H9 (cell line): ENCODE data around the gene SREBF1. TPM values are rescaled to one million over a fixed set of nuclear protein-coding genes. Genes with fewer than 3 reads are reported as not detected.

ENCODE experiments used
- DNase-seq: peaks from one replicate; pipeline ENCODE4 v3.0.0-alpha.2; 2017
- H2AFZ ChIP-seq: one replicate; pipeline ENCODE4 v1.6.1; 2013; ENCODE audit warnings: mild to moderate bottlenecking, low read length, control low read depth, moderate library complexity
- H2AK5ac ChIP-seq: 2 replicates; pipeline ENCODE4 v1.6.1; 2013; ENCODE audit warnings: low read length, control low read depth, mixed read lengths; ENCODE audit not compliant: insufficient read length
- H2BK120ac ChIP-seq: one replicate; pipeline ENCODE4 v1.6.1; 2013; ENCODE audit warnings: low read depth, mild to moderate bottlenecking, low read length, control low read depth, inconsistent platforms; ENCODE audit not compliant: poor library complexity, severe bottlenecking
- H2BK12ac ChIP-seq: 2 replicates; pipeline ENCODE4 v1.6.1; 2013; ENCODE audit warnings: low read length, control low read depth, mixed read lengths, low read depth; ENCODE audit not compliant: insufficient read length
- H2BK15ac ChIP-seq: 2 replicates; pipeline ENCODE4 v1.6.1; 2013; ENCODE audit warnings: low read depth, low read length, control low read depth
- H2BK20ac ChIP-seq: one replicate; pipeline ENCODE4 v1.6.1; 2013; ENCODE audit warnings: low read depth, mild to moderate bottlenecking, low read length, control low read depth, inconsistent platforms; ENCODE audit not compliant: poor library complexity, severe bottlenecking
- H2BK5ac ChIP-seq: 2 replicates; pipeline ENCODE4 v1.6.1; 2013; ENCODE audit warnings: low read length, control low read depth, mixed read lengths; ENCODE audit not compliant: insufficient read length
- H3K14ac ChIP-seq: 2 replicates; pipeline ENCODE4 v1.6.1; 2013; ENCODE audit warnings: low read length, control low read depth; ENCODE audit not compliant: insufficient read depth
- H3K18ac ChIP-seq: 2 replicates; pipeline ENCODE4 v1.6.1; 2013; ENCODE audit warnings: low read depth, mild to moderate bottlenecking, mixed read lengths, low read length, control low read depth; ENCODE audit not compliant: insufficient read length
- H3K23ac ChIP-seq: 2 replicates; pipeline ENCODE4 v1.6.1; 2013; ENCODE audit warnings: low read length, control low read depth, mixed read lengths, low read depth; ENCODE audit not compliant: insufficient read length
- H3K23me2 ChIP-seq: 2 replicates; pipeline ENCODE4 v1.6.1; 2013; ENCODE audit warnings: low read depth, mild to moderate bottlenecking, mixed read lengths, low read length, control low read depth; ENCODE audit not compliant: insufficient read length, poor library complexity, severe bottlenecking
- H3K27ac ChIP-seq: 2 replicates; pipeline ENCODE4 v1.5.1; 2013; ENCODE audit warnings: low read length, control low read depth, mixed read lengths, low read depth; ENCODE audit not compliant: insufficient read length
- H3K27me3 ChIP-seq: 2 replicates; pipeline ENCODE4 v1.6.1; 2013; ENCODE audit warnings: low read length, control low read depth, inconsistent platforms; ENCODE audit not compliant: insufficient read depth
- H3K4ac ChIP-seq: 2 replicates; pipeline ENCODE4 v1.6.1; 2013; ENCODE audit warnings: low read depth, mild to moderate bottlenecking, control low read depth, inconsistent platforms, low read length, moderate library complexity
- H3K4me1 ChIP-seq: 2 replicates; pipeline ENCODE4 v1.6.1; 2013; ENCODE audit warnings: low read length, control low read depth, inconsistent platforms; ENCODE audit not compliant: insufficient read depth
- H3K4me2 ChIP-seq: 2 replicates; pipeline ENCODE4 v1.6.1; 2013; ENCODE audit warnings: low read length, control low read depth, mixed read lengths; ENCODE audit not compliant: insufficient read length, insufficient read depth
- H3K56ac ChIP-seq: 2 replicates; pipeline ENCODE4 v1.6.1; 2013; ENCODE audit warnings: low read depth, mild to moderate bottlenecking, mixed read lengths, low read length, control low read depth; ENCODE audit not compliant: insufficient read length
- H3K79me1 ChIP-seq: 2 replicates; pipeline ENCODE4 v1.6.1; 2013; ENCODE audit warnings: low read depth, mild to moderate bottlenecking, moderate library complexity, low read length, control low read depth, inconsistent platforms; ENCODE audit not compliant: insufficient read depth, poor library complexity, severe bottlenecking
- H3K79me2 ChIP-seq: 2 replicates; pipeline ENCODE4 v1.6.1; 2013; ENCODE audit warnings: low read length, control low read depth, inconsistent platforms; ENCODE audit not compliant: insufficient read depth
- H3K9ac ChIP-seq: 2 replicates; pipeline ENCODE4 v1.6.1; 2013; ENCODE audit warnings: low read length, control low read depth, mixed read lengths; ENCODE audit not compliant: insufficient read length; ENCODE audit errors: extremely low read depth
- H3K9me3 ChIP-seq: one replicate; pipeline ENCODE4 v1.6.1; 2013; ENCODE audit warnings: low read depth, low read length, inconsistent platforms; ENCODE audit not compliant: control insufficient read depth
- H3T11ph ChIP-seq: one replicate; pipeline ENCODE4 v1.6.1; 2013; ENCODE audit warnings: mild to moderate bottlenecking, low read length, control low read depth, inconsistent platforms
- H4K20me1 ChIP-seq: one replicate; pipeline ENCODE4 v1.6.1; 2013; ENCODE audit not compliant: control insufficient read depth, insufficient read length, insufficient read depth
- H4K5ac ChIP-seq: 2 replicates; pipeline ENCODE4 v1.6.1; 2013; ENCODE audit warnings: low read depth, mild to moderate bottlenecking, mixed read lengths, low read length, control low read depth; ENCODE audit not compliant: insufficient read length
- H4K8ac ChIP-seq: replicated peaks from 2 replicates; pipeline ENCODE4 v1.6.1; 2013; ENCODE audit warnings: low read length, control low read depth, mixed read lengths, low read depth; ENCODE audit not compliant: insufficient read length
- H4K91ac ChIP-seq: 2 replicates; pipeline ENCODE4 v1.6.1; 2013; ENCODE audit warnings: low read depth, mild to moderate bottlenecking, moderate library complexity, mixed read lengths, low read length, control low read depth; ENCODE audit not compliant: insufficient read length
- H3K27ac Mint-ChIP-seq, 3 experiments: 2 replicates in 2 of 3; 3 replicates in 1 of 3; pipeline ENCODE4 v1.8.0; 2020 to 2021; ENCODE audit warnings: mixed read lengths in 3 of 3, mild to moderate bottlenecking in 1 of 3, moderate library complexity in 1 of 3
- H3K27me3 Mint-ChIP-seq: 2 replicates; pipeline ENCODE4 v1.8.0; 2021; ENCODE audit warnings: low read depth, mild to moderate bottlenecking, moderate library complexity, mixed read lengths
- H3K36me3 Mint-ChIP-seq, 3 experiments: 2 replicates in 2 of 3; 3 replicates in 1 of 3; pipeline ENCODE4 v1.8.0; 2020 to 2021; ENCODE audit warnings: low read depth in 3 of 3, mixed read lengths in 3 of 3; ENCODE audit not compliant: insufficient read depth in 1 of 3
- H3K4me1 Mint-ChIP-seq, 2 experiments: 2 replicates each; pipeline ENCODE4 v1.8.0; 2020; ENCODE audit warnings: mixed read lengths in 2 of 2
- H3K4me3 Mint-ChIP-seq, 2 experiments: 2 replicates in 1 of 2; 3 replicates in 1 of 2; pipeline ENCODE4 v1.8.0; 2020 to 2021; ENCODE audit warnings: mild to moderate bottlenecking in 2 of 2, mixed read lengths in 2 of 2, moderate library complexity in 1 of 2
- H3K9me3 Mint-ChIP-seq, 2 experiments: 2 replicates in 1 of 2; 3 replicates in 1 of 2; pipeline ENCODE4 v1.8.0; 2020; ENCODE audit warnings: mild to moderate bottlenecking in 2 of 2, mixed read lengths in 2 of 2, moderate library complexity in 1 of 2
- WGBS: extraction: QIAGEN DNeasy Blood & Tissue Kit; methylation state at CpG from one replicate; pipeline ENCODE4 v1.1.7; 2013; ENCODE audit warnings: missing lambda C conversion rate, low lambda C conversion rate, mixed read lengths; ENCODE audit not compliant: insufficient read length; ENCODE audit errors: extremely low coverage; 5-methylcytosine and 5-hydroxymethylcytosine counted together
- total RNA-seq: library from RNA; stranded (reverse); gene quantifications from 2 replicates; pipeline ENCODE4 v1.2.1, GENCODE V29; 2021
- TF ChIP-seq, protein P1 (sequence below): fragments of 200-600 bp; sonication (generic); conservative IDR thresholded peaks from 3 replicates; pipeline ENCODE4 v1.8.0; 2021; ENCODE audit warnings: antibody characterized with exemption, mild to moderate bottlenecking

Gene SREBF1
- total RNA-seq, 1 experiment from 2014 or later: 81.9 TPM

DNA sequence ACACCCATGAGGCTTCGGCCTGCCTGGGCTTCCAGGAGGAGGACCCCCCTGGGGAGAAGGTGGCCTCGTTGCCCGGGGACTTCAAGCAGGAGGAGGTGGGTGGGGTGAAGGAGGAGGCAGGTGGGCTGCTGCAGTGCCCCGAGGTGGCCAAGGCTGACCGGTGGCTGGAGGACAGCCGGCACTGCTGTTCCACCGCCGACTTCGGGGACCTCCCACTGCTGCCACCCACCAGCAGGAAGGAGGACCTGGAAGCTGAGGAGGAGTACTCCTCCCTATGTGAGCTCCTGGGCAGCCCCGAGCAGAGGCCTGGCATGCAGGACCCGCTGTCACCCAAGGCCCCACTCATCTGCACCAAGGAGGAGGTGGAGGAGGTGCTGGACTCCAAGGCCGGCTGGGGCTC lies 41.5 kb downstream of the SREBF1 start:
- H3K27me3 Mint-ChIP-seq: peaks cover 51% of the 10 kb centered on the region
- no peak overlapping the region for H3K27ac ChIP-seq
- no peak overlapping the region for H2BK15ac ChIP-seq
- peaks cover 28 to 41% of the 10 kb centered on the region in 2 experiments for H3K4me1 Mint-ChIP-seq
- no peaks in the 10 kb centered on the region for H3K79me1 ChIP-seq
- no peaks in the 10 kb centered on the region; a peak in 1 of 5 replicates for H3K9me3 Mint-ChIP-seq
- no peak overlapping the region for H3K27ac Mint-ChIP-seq
- H3K9me3 ChIP-seq: no peaks in the 10 kb centered on the region
- H3K9ac ChIP-seq: no peak overlapping the region
- no peaks in the 10 kb centered on the region for H4K20me1 ChIP-seq
- no peak overlapping the region for H3T11ph ChIP-seq
- no peak overlapping the region for H4K8ac ChIP-seq
- no peak overlapping the region for H2BK120ac ChIP-seq
- H3K4ac ChIP-seq: no peak overlapping the region
- no peaks in the 10 kb centered on the region for H3K79me2 ChIP-seq
- no peak overlapping the region for H3K4me2 ChIP-seq
- no peak overlapping the region for H4K91ac ChIP-seq
- H3K36me3 Mint-ChIP-seq: no peaks in the 10 kb centered on the region
- no peak overlapping the region for H2AK5ac ChIP-seq
- no peak overlapping the region for H3K56ac ChIP-seq
- no peaks in the 10 kb centered on the region for H3K23me2 ChIP-seq
- H2BK12ac ChIP-seq: no peak overlapping the region
- no peak overlapping the region for H3K18ac ChIP-seq
- H3K14ac ChIP-seq: no peak overlapping the region; the same call in 1 of the 2 replicates
- no peak overlapping the region for H2BK20ac ChIP-seq
- no peak overlapping the region for H2BK5ac ChIP-seq
- no peak overlapping the region for H3K23ac ChIP-seq
- no peak overlapping the region for H3K4me3 Mint-ChIP-seq
- peaks cover 3% of the 10 kb centered on the region; the same call in 1 of the 2 replicates for H3K4me1 ChIP-seq
- no peak overlapping the region for H2AFZ ChIP-seq
- H3K27me3 ChIP-seq: no peaks in the 10 kb centered on the region; the same call in 1 of the 2 replicates
- no CpG with 5 or more reads among the region's 12 CpGs for WGBS
- no peak for DNase-seq
- no peak overlapping the region for H4K5ac ChIP-seq
- TF ChIP-seq, protein P1, sequence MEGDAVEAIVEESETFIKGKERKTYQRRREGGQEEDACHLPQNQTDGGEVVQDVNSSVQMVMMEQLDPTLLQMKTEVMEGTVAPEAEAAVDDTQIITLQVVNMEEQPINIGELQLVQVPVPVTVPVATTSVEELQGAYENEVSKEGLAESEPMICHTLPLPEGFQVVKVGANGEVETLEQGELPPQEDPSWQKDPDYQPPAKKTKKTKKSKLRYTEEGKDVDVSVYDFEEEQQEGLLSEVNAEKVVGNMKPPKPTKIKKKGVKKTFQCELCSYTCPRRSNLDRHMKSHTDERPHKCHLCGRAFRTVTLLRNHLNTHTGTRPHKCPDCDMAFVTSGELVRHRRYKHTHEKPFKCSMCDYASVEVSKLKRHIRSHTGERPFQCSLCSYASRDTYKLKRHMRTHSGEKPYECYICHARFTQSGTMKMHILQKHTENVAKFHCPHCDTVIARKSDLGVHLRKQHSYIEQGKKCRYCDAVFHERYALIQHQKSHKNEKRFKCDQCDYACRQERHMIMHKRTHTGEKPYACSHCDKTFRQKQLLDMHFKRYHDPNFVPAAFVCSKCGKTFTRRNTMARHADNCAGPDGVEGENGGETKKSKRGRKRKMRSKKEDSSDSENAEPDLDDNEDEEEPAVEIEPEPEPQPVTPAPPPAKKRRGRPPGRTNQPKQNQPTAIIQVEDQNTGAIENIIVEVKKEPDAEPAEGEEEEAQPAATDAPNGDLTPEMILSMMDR: no peak
